Effector memory CD4-positive, alpha-beta T cell (primary cell): Measurements from ENCODE around the gene CDH18.

Experiments
- DNase-seq, 3 donors: peaks; one replicate each; pipeline ENCODE4 v3.0.0-alpha.2; 2020
- H3K27ac ChIP-seq: 2 replicates; pipeline ENCODE4 v1.7.0; 2013; ENCODE audit warnings: mild to moderate bottlenecking, low read length, moderate library complexity; ENCODE audit not compliant: insufficient read depth, poor library complexity, severe bottlenecking
- H3K27me3 ChIP-seq: replicated peaks from 2 replicates; pipeline ENCODE4 v1.7.0; 2013; ENCODE audit warnings: mild to moderate bottlenecking, low read length; ENCODE audit not compliant: insufficient read depth, control insufficient read depth, poor library complexity, severe bottlenecking
- H3K36me3 ChIP-seq: 2 replicates; pipeline ENCODE4 v1.7.0; 2013; ENCODE audit warnings: mild to moderate bottlenecking, low read length, moderate library complexity; ENCODE audit not compliant: control insufficient read depth, insufficient read depth
- H3K4me1 ChIP-seq: 2 replicates; pipeline ENCODE4 v1.7.0; 2013; ENCODE audit warnings: low read length, mild to moderate bottlenecking; ENCODE audit not compliant: control insufficient read depth, insufficient read depth, poor library complexity, severe bottlenecking
- H3K4me3 ChIP-seq: 2 replicates; pipeline ENCODE4 v1.7.0; 2013; ENCODE audit warnings: low read length, low read depth, mild to moderate bottlenecking; ENCODE audit not compliant: insufficient read depth, poor library complexity, severe bottlenecking
- H3K9me3 ChIP-seq: 2 replicates; pipeline ENCODE4 v1.7.0; 2013; ENCODE audit warnings: mild to moderate bottlenecking, low read length, moderate library complexity; ENCODE audit not compliant: control insufficient read depth

The CDH18 gene

DNA sequence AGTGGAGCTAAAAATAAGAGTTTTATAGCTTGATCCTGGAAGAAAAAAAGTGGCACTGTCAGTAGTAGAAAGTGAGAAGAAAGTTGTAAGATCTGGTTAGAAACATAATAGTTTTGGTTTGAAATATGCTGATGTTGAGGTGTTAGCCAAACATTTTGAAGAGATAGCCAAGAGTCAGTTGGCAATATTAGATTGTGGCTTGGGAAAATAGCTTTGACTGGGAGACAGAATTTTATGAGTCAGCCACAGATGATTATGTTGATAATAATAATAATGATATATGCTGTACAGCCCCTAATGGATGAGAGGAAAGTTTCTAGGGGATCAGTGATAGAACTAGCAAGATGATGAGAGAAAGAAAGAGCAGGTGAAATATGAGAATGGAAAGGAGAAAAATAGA lies 12.4 kb upstream of the CDH18 start:
- Histone ChIP-seq H3K4me1 (no peaks in the 10 kb centered on the region), H3K27ac (no peak overlapping the region), H3K9me3 (no peaks in the 10 kb centered on the region)

DNA sequence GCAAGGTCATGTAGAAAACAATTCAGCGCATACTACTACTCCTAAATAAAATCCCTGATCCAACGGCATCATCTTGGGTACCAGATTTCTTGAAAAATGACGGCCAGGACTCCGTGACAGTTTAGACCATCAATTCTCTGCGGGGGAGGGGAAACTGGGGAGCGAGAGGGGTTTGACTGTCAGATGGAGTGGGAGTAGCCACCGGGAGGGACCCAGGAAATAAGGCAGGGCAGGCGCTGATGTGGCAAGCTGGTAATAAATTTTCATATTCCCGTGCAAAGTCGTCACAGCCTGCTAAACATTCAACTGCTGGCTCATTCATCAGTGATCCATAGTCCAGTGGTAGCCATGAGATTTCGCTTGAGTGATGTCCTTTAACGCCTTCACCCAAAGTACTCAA lies 457 bp upstream of the CDH18 start:
- no peaks in the 10 kb centered on the region for H3K27me3 ChIP-seq
- no peak overlapping the region for H3K4me3 ChIP-seq
- no peaks in the 10 kb centered on the region for H3K36me3 ChIP-seq
- no peak overlapping the region for H3K27ac ChIP-seq
- no peaks in the 10 kb centered on the region for H3K4me1 ChIP-seq
- no peaks in the 10 kb centered on the region for H3K9me3 ChIP-seq
- DNase-seq = no peak

More for the DNA sequence above, 12.4 kb upstream of the CDH18 start:
- Histone ChIP-seq H3K4me3 (no peak overlapping the region), H3K27me3 (no peaks in the 10 kb centered on the region), H3K36me3 (no peaks in the 10 kb centered on the region)
- DNase-seq = no peak

DNA sequence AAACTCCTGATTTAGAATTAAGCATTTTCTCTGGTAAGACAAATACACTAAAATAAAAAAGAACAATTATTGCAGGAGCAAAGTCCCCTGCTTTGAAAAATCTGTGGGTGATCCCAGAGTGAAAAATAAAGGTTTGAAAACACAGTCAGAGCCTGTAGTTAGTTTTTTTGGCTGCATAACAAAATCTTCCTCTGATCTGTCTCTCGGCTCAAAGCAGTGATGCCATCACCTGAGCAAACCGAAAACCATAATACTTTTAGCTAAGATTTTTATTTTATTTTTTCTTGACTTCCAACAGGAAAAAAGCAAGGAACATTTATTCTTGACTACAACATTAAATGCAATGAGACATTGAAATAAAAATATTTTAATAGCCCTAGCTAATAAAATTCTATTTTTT lies 1.2 kb downstream of the CDH18 start:
- no peaks in the 10 kb centered on the region for H3K27me3 ChIP-seq
- H3K4me3 ChIP-seq = no peak overlapping the region
- no peaks in the 10 kb centered on the region for H3K9me3 ChIP-seq
- no peak for DNase-seq
- H3K36me3 ChIP-seq = no peaks in the 10 kb centered on the region
- no peak overlapping the region for H3K27ac ChIP-seq
- H3K4me1 ChIP-seq = no peaks in the 10 kb centered on the region

DNA sequence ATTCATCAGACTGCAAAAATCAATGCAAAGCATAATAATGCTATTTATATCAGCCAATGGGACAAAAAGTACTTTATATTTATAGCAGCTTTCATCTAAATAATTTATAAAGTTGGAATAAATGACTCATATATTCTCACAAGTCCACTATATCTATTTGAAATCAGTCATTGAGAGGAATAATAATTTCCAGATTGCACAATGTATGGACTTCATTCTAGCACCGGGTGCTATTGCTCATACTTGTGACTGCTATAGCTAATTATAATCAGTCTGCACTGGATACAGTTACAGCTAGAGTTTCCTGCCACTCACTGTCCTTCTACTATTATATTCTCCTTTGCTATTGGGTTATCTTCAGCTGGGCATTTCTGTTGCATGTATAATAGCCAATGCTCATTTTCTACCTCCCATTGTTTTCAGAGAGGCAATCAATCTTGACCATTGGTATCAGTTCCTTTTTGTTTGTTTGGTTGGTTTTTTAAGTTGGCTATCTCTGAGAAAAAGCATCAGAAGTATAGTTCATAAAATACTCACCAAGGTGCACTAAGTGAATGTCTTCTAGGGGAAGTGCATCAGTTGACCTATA lies 1.9 kb downstream of the CDH18 start:
- Histone ChIP-seq H3K9me3 (no peaks in the 10 kb centered on the region), H3K4me1 (no peaks in the 10 kb centered on the region), H3K27ac (no peak overlapping the region), H3K4me3 (no peak overlapping the region), H3K27me3 (no peaks in the 10 kb centered on the region), H3K36me3 (no peaks in the 10 kb centered on the region)
- no peak for DNase-seq

DNA sequence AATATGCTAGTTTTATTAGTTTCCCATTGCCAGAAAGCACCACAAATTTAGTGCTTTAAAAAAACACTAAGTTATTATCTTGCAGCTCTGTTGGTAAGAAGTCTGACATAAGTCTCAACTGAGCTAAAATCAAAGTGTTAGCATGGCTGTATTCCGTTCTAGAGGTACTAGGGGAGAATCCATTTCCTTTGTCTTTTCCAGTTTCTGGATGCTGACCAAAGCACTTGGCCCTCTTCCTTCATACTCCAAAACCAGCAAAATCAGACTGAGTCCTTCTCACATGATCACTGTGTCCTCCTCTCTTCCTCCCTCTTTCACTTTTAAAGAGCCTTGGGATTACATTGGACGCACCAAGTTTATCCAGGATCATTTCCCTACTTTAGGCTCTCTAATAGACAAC lies 9.5 kb downstream of the CDH18 start:
- no peak overlapping the region for H3K4me3 ChIP-seq
- H3K36me3 ChIP-seq = no peaks in the 10 kb centered on the region
- DNase-seq = no peak
- H3K27ac ChIP-seq = no peak overlapping the region
- H3K27me3 ChIP-seq = no peaks in the 10 kb centered on the region
- H3K9me3 ChIP-seq = no peaks in the 10 kb centered on the region
- H3K4me1 ChIP-seq = no peaks in the 10 kb centered on the region

DNA sequence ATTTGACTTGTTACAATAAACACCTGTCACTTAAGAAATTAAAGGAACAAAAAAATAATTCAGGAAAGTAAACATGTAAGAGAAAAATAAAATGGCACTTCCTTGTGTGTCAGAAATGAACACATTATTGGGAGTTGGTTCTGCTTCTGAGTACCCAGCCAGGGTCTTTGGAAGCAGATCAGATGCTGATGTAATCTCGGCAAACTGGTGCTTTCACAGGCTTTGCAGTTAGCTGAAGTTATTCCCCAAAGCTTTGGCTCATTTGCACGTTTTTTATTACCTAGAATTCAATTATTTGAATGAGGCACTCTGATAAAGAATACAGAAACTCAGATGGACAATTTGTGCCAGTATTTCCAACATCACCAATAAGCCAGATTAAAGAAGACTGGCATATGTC lies 10.9 kb downstream of the CDH18 start:
- no peak overlapping the region for H3K4me3 ChIP-seq
- no peaks in the 10 kb centered on the region for H3K4me1 ChIP-seq
- no peaks in the 10 kb centered on the region for H3K36me3 ChIP-seq
- no peak for DNase-seq
- H3K27me3 ChIP-seq = no peaks in the 10 kb centered on the region
- H3K27ac ChIP-seq = no peak overlapping the region
- no peaks in the 10 kb centered on the region for H3K9me3 ChIP-seq

DNA sequence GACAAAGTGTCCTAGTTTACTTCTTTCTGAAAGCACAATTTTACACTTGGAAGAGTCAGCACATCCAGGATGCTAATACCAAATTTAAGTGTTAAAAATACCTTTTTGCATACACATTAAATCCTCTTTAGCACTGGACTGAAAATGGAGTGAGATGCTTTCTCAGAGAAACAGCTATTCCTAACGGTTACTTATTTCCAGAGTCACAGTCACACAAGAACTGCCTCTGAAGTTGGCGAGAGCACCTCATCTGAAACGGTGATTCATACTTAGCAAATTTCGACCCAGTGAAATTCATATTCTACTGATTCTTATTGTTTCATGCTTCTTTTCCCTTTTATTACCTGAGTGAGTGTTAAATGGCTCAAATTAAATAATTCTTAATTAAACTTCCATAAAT lies 12.2 kb downstream of the CDH18 start:
- H3K4me3 ChIP-seq = no peak overlapping the region
- H3K4me1 ChIP-seq = no peaks in the 10 kb centered on the region
- no peaks in the 10 kb centered on the region for H3K36me3 ChIP-seq
- no peak for DNase-seq
- no peak overlapping the region for H3K27ac ChIP-seq
- no peaks in the 10 kb centered on the region for H3K27me3 ChIP-seq
- no peaks in the 10 kb centered on the region for H3K9me3 ChIP-seq

DNA sequence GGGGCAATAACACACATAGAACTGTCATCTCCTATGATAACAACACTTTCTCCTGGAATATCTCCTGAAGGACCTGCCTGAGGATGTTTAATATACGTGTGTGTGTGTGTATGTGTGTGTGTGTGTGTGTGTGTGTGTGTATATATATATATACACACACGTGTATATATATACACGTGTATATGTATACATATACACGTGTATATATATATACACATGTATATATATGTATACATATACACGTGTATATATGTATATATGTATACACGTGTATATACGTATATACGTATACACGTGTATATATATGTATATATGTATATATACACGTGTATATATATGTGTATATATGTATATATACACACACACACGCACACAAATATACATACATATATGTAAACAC lies 27.5 kb downstream of the CDH18 start:
- H3K36me3 ChIP-seq = no peaks in the 10 kb centered on the region
- no peak for DNase-seq
- H3K27me3 ChIP-seq = no peaks in the 10 kb centered on the region
- H3K4me3 ChIP-seq = no peak overlapping the region
- H3K9me3 ChIP-seq = no peaks in the 10 kb centered on the region
- no peaks in the 10 kb centered on the region for H3K4me1 ChIP-seq
- no peak overlapping the region for H3K27ac ChIP-seq

DNA sequence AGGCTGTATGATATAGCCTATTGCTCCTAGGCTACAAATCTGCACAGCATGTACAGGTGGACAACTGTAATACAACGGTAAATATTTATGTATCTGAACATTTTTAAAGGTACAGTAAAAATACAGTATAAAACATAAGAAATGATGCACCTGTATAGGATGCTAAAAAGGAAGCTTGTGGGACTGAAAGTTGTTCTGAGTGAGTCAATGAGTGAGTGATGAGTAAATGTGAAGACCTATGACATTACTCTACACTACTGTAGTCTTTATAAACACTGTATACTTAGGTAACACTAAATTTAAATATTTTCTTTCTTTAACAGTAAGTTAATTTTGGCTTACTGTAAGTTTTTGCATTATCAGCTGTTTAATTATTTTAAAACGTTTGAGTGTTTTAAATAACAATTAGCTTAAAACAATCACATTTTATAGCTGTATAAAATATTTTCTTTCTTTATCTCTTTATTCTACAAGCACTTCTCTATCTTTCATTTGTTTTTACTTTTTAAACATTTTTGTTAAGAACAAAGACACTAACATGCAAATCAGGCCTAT lies 28.1 kb downstream of the CDH18 start:
- no peaks in the 10 kb centered on the region for H3K27me3 ChIP-seq
- DNase-seq = no peak
- no peaks in the 10 kb centered on the region for H3K36me3 ChIP-seq
- H3K4me3 ChIP-seq = no peak overlapping the region
- no peaks in the 10 kb centered on the region for H3K9me3 ChIP-seq
- no peak overlapping the region for H3K27ac ChIP-seq
- no peaks in the 10 kb centered on the region for H3K4me1 ChIP-seq

DNA sequence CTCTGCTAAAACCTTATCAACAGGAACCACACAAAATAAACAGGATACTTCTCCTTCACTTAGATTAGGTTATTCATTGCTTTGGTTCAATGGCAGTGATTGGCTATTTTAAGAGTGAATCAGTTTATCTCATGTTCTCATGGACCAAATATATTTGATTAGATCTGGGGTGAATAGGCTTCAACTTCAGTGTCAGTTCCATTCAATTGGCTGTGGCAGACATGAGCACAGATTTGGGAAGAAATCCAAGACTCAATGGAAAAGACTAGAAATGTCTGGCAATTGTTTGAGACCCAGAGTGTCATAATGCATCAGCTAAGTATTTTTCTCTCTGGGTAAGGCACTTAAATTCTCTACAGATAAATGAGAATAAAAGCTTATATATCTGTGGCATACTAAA lies 37.1 kb downstream of the CDH18 start:
- H3K4me1 ChIP-seq = no peaks in the 10 kb centered on the region
- H3K36me3 ChIP-seq = no peaks in the 10 kb centered on the region
- H3K4me3 ChIP-seq = no peak overlapping the region
- DNase-seq = no peak
- H3K27me3 ChIP-seq = no peaks in the 10 kb centered on the region
- H3K9me3 ChIP-seq = no peaks in the 10 kb centered on the region
- no peak overlapping the region for H3K27ac ChIP-seq
